ENCODE data around the gene VWCE.

The VWCE gene

GRCh38 chr11:61325649-61326414, 30.7 kb upstream of the VWCE start:
- DNase-seq: no peak

- DNase-seq: no peak
Observed at GRCh38 chr11:61315260-61315659, 20.1 kb upstream of the VWCE start.

DNA sequence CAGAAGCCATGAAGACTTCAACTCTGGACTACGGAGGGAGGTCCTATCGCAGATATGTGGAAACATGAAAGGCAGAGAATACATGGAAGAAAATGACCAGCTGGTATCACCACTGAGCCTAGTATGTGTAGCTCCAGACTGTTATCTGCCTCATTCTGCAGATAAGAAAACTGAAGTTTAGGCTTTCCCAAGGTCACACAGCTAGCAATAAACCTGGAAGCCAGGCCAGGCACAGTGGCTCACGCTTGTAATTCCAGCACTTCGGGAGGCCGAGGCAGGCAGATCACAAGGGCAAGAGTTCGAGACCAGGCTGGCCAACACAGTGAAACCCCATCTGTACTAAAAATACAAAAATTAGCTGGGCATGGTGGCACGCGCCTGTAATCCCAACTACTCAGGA, 15.6 kb upstream of the VWCE start:
- no peak for DNase-seq

- no peak for DNase-seq
Observed at GRCh38 chr11:61309739-61310138, 14.6 kb upstream of the VWCE start.

DNA sequence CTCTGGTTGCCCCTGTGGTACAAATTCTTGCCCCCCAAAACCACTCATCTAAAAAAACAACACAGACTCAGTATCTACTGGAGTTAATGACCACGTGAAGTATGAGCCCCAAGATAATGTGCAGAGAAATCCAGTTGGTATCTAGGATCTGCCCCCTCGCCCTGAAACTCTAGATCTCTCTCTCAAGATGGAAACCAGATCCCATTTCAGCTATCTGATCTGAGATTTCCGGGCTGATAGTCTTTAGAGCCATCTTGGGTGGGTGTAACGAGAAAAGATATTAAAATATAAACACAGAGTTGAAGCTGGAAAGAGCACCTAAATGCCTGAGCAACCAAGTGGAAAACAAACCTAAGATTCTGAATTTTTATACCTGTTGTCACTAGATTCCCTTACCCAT, 14.0 kb upstream of the VWCE start:
- no peak for DNase-seq

- DNase-seq: no peak
Observed at GRCh38 chr11:61307354-61307753, 12.2 kb upstream of the VWCE start.

DNA sequence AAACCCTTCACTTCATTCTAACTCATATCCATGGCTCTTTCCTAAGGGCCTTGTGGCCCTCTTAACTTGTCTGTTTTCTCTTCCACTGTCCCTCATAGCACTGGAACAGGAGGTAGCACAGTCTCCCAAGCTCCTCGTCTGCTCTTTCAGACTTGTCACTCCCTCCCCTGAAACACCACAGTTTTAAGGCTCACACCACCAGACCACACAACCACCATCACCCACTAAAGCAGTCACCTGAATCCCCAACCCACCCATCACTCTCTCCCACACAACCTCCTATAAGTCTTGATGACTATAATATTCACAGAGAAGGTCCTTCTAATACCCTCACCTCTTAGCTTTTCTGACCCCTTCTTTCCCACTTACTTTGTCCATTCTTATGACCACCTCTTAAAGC, 11.1 kb upstream of the VWCE start:
- no peak for DNase-seq

DNA sequence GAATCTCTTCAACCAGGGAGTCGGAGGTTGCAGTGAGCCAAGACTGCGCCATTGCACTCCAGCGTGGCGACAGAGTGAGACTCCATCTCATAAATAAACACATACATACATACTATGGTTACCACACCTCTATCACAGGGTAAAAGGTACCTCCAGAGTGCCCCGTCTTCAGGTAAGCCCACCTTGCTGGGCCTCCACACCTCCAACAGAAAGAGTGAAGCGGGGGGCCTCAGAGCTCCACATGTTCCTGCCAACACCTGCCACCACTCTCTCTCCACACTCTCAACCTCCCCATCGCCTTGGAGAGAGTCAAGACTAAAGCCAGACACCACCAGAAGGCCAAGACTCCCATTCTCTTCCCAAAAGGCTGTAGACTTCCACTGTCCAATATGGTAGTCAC, 10.3 kb upstream of the VWCE start:
- DNase-seq: no peak

DNA sequence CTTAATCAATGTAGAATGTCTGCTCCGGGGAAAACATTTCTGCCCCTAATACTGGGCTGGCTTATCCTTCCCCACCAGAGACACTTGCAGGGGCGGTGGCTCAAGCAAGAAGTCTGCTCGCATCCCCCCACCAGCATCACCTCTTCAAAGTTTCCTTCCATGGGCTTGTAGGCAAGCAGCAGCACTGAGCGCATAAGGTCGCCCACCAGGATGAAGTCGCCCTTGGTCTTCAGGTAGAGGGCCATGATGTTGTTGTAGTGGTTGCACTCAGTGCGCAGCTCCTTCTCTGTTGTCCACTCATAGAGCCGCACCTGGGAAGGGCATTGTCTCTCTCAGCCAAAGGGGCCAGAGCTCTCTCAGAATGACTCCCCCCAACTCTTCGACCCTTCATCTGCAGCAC, 8.6 kb upstream of the VWCE start:
- no peak for DNase-seq

DNA sequence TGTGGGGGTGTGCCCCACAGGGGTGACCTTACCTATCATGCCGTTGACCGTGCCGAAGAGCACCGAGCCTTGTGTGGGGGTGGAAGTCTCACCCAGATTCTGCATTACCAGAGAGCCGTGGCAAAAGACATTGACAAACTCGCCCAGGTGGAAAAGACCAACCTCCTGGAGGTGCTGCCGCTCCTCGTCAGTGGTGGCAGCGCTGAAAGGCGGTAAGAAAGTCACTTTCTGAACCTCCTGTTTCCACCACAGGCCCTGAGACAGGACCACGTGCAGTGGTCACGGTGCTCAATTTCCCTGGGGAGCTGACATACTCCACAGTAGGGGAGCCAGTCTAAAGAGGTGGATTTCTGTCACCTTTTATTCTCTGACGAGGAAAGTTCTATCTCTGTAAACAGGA, 7.4 kb upstream of the VWCE start:
- DNase-seq: no peak

GRCh38 chr11:61298663-61299244, 3.6 kb upstream of the VWCE start:
- no peak for DNase-seq

GRCh38 chr11:61297746-61298145, 2.6 kb upstream of the VWCE start:
- DNase-seq: no peak

DNA sequence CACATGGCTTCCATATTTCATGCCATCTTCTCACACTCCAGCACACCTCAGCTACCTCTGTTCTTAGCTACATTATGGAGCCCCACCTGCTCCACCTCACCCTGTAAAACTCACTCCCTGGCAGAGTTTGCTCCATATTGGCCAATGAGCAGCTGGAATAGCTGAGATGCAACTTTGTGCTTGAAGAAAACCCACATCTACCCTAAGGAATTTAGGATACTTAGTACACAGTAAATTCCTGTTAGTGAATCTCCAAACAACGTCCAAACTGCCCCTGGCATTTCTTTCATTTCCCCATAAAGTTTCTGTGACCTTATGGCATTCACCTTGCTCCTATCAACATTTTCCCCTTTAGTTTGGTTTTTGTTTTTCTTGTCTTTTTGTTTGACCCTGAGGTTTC, 2.2 kb upstream of the VWCE start:
- DNase-seq: no peak

DNA sequence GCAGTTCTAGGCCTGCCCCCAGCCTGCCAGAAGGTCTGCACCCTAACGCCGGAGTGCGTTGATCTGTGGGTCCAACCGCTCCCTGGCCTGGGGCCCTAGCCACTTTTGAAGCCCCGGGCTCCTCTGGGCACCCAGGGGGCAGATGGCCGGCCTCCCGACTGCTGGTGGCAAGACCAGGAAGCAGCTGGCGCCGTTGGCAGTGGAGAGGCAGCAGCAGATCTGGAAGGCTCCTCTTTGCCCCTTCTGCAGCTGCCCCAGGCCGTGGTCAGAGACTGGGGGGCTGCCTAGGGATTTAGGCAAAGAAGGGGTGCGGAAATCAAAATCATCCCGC, 445 bp upstream of the VWCE start:
- DNase-seq: no peak

DNA sequence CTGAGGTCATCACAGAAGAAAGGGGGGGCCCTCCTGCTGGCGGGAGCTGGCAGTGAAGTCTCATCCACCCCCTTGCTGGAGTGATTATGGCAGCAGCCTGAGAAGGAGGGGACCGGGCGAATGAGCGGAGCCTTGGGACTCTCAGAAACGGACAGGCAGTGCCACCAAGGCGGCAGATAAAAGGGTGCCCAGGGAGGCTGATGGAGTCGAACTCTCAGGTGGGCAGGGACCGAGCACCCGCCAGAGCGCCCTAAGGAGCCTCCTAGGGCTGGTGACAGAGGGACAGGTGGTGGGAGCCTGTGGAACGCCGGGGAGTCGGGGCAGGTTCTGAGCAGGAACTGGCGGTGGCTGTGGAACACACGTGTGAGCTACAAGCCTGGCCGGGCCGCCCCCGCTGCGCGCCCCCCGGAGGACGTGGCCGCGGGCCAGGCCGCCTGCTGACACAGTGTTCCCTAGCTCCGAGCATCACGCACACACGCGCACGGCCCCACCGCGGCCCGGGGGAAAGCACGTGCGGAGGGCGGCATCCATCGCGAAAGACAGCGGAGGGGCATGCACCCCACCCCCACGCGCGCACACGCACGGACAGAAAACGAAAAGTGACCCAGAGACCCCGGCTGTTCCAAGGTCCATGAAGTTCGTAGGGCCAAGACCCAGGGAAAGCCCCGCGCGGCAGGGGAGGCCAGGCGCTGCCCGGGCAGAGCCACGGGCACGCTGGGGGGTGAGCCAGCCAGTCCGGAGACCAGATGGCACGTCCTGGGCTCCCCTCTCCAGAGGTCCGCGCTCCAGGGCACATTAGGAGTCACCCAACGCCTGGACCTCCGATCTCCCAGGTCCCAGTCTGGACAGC, 1.0 kb downstream of the VWCE start:
- peak; percentile 32 for DNase-seq

DNA sequence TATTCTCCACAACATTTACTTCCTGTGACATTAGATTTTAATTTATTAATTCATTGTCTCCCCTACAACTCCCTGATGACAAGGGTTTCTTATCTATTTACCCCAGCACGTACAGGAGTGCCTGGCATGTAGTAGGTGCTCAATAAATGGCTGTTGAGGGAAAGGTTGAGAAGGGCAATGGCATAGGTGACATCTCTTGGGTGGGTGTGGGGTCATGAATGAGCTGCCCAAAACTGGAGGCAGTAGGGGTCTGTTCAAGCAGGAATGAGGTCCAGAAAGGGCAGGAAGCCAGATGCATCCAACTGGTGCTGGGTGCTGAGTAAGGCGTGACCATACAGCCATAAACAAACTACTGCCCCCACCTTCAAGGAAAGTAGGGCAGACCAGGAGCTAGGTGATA, 2.8 kb downstream of the VWCE start:
- no peak for DNase-seq

DNA sequence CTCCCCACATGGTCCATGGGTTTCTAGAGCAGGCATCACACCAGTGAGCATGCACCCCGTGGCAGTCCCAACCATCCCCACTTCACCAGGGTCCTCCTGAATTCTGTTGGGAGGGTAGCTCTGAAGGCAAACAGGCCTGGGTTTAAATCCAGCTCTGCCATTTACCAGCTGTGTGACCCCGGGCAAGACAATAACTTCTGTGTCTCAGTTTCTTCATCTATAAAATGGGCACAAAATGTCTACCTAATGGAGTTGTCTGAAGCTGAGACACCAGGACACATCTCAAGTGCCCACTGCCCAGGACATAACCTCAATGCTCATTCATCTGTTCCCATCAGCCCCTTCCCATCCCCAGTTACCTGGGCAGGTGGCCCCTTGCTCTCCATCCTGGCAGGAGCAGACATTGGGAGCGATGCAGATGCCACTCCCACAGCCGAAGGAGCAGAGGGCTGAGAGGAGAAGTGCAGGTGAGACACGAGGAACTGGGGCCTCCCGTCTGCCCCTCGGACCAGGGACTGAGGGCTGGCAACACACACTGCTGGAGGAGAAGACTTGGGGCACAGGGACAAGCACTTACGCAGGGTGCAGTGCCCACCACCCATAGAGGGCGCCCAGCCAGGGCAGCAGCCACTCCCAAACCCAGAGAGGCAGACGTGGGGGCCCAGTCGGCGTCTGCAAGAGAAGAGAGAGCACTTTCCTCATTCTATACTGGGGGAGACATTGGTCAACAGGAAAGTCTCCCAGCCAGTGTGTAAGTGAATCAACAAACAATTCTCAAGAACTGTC, 4.0 kb downstream of the VWCE start:
- no peak for DNase-seq

DNA sequence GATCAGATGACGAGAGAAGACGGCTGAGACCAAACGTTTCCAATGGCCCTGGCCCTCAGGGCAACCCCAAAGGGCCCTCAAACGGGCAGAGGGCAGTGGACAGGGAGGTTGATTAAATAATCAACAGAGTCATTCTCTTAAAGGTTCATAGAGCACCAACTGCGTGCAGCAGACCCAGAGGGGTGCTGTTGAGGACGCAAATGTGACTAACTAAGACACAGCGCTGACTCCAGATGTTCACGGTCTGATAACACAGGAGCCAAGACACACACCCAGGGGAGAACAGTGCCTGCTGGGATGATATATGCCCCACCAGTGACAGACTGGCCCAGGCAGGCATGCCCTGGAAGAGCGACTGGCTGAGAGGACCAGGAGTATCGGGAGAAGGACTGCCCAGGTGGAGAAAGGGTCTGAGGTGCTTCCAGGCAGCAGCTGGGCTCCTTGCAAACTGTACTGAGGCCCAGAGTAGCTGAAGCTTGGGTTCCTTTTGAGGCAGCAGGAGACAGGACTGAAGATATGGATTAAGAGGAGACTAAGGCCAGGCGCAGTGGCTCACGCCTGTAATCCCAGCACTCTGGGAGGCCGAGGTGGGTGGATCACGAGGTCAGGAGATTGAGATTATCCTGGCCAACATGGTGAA, 7.7 kb downstream of the VWCE start:
- DNase-seq: no peak

GRCh38 chr11:61283613-61284012, 11.5 kb downstream of the VWCE start:
- no peak for DNase-seq

DNA sequence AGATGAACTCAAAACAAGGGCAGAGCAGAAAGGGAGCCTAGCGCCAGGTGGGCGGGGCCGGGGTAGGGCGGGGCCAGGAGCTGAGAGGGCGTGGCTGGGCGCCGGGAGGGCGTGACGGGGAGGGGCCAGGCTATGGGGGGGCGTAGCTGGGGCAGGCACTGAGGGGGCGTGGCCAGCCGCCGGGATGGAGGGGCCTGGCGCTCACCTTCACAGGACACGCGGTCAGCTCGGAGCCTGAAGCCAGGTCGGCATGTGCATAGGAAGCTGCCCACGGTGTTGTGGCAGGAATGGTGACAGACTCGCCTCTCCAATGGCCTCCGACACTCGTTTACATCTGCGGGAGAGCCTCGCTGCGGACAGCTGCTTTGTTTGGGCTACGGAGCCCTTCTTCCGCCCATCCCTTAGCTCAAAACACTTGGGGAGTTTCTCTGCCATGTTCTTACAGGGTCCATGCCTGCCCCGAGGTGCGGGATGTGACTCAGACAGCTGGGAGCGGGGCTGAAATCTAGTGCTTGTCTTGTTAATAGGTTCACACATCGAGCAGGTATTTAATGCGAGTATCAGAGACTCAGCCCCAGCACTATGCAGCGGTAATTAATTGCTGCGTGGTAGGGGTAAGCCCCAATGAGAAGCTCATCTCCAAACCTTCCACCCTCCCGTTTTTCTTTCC, 13.4 kb downstream of the VWCE start:
- DNase-seq: peak; percentile 26

- DNase-seq: no peak
Observed at GRCh38 chr11:61280883-61281580, 14.1 kb downstream of the VWCE start.
